Stimulated activated CD4-positive, alpha-beta T cell treated with anti-CD3 and anti-CD28 coated beads, Interleukin-1b, Interleukin-23, amount 100 ng/mL, for 4 hours (primary cell): ENCODE measurements around the gene WDR74.
"Not testable (repeated sequence)": the region's sequence is repeated elsewhere in the genome, so short reads cannot be mapped to it uniquely, and the experiment has no call there.

Experiments used
- DNase-seq, 2 donors: peaks; one replicate each; pipeline ENCODE4 v3.0.0-alpha.2; 2020; ENCODE audit warnings: low read depth in 2 of 2

The WDR74 gene

DNA sequence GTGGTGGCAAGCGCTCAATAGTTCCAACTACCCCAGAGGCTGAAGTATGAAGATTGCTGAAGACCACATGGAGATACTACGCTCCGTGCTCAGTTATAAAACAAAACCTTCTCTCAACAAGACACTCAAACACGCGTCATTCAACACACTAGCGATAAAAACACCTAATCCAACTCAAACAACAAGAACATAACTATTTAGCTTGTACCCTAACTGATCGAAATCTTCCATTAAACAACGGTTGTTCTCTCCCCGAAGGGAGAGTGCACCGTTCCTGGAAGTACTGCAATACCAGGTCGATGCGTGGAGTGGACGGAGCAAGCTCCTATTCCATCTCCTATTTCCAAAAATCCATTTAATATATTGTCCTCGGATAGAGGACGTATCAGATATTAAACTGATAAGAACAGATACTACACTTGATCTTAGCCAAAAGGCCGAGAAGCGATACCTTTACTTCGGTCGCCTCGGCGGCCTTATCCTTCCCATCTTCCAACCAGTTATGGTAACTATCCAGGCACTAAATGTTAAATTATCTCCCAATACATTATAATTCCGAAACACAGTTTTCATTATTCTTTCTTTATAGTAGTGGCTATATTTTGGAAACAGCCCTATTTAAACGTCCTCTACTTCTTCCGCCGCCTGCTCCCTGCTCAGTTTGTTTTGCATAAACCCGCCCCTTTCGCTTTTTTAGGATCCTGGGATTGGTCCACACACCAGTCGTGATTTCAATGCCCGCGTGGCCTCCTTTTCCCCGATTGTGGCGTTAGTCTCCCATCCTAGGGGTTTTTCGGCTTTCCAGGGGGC, 2.2 kb upstream of the WDR74 start:
- peak; percentile 51 to 70 for DNase-seq

DNA sequence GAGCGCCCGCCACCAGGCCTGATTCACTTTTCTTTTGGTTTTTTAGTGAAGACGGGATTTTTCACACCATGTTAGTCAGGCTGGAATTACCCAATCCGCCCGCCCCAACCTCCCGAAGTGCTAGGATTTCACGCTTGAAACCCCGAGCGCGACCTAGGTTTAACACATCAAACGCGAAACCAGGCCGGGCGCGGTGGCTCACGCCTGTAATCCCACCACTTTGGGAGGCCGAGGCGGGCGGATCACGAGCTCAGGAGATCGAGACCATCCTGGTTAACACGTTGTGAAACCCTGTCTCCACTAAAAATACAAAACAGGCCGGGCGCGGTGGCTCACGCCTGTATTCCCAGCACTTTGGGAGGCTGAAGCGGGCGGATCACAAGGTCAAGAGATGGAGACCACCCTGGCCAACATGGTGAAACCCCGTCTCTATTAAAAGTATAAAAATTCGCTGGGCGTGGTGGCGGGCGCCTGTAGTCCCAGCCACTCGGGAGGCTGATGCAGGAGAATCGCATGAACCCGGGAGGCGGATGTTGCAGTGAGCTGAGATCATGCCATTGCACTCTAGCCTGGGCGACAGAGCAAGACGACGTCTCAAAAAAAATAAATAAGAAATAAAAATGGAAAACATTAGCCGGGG, 1.5 kb upstream of the WDR74 start:
- DNase-seq, result peak; percentile 56 to 65

DNA sequence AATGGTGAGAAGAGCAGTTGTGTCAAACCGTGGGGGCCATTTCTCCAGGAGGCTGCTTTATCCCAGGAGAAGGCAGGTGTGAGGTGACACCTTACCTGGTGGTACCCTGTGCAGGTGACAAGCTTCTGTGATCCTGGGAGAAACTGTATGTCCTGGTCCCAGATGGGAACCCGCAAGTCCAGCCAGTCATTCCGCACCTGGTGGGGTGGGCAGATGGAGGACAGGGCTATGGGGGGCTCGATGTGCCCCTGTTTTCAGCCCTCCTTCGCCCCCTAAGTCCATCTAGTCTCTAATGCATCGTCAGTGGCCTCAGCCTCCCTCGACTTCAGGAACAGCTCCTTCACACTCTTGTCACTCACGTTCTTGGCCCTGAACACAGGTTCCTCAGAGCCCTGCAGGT, 4.1 kb downstream of the WDR74 start:
- DNase-seq, result no peak

DNA sequence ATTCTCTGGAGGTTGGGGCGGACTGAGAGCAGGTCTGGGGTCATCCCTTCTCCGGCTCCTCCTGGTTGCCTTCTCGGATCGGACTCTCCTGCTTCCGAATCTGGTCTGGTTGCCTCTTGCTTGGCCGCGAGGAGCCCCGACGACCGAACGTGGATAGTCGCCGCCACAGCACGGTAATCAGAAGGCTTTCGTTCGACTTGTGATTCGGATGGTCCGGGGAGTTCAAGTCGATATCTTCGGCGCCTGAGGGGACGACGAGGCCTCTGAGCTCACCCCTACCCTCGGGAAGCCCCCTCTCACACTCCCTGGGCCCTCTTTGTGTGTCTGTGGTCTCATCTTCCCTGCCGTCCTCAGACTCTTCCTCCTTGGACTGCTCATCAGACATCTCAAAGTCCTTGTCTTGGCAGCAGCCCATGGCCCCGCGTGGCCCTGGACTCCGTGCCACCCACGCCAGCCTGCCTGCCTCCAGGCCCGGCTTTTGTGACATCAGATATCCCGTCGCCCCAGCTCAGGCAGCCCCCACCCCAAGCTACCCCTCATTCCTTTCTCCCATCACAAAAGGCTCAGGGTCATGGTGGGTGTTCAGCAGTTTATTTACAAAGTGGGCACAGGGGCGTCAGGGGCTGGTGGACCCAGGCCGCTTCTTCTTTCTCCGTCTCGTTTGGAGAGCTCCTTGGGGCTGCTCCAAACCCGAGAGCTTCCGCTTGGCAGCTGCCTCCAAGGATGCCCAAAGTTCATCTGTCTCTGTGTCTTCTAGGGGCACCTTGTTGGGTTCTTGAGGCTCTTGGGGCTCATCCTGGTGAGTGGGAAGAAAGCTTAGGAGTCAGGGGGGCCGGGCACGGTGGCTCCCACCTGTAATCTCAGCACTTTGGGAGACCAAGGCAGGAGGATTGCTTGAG, 6.8 kb downstream of the WDR74 start, which contains the start of gene TEX54:
TSS of gene TEX54 (minus strand) at position 506 of the 899 bp plus-strand sequence.
- DNase-seq, result no peak

DNA sequence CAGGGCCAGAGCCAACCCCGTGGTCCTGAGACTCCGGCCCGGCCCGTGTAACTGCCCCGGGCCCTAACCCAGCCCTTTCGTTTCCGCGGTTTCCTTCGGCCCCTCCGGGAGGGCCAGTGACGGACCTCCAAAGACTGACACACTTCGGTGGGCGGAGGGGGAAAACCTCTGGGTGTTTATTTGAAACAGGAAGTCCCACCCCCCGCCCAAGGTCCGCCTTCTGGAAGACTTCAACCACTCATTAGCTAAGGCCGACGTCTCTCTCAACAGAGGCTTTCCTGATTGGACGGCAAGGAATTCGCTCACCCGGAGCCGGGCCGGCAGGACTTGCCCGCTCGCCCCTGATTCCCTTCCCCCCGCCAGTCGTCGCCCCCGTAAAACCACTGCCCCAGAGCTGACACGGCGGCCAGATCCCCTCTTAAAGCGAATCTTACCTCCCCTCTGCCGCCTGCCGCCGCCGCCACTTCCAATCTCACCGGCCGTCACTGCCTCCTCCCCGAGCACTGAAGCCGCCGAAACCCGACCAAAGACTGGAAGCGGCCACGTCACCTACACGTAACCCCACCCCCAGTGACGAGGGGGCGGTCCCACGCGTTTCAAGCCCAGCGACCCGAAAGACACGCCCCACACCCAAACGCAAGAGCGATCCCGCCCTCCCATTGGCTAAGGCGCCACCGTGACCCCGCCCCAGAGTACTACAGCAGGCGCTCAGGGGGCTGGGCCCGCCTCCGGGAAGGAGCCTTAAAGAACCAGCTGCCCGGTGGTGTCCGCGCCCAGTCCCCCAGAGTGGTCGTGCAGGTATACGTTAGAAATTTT, 7.7 kb downstream of the WDR74 start, which contains the start of gene STX5:
TSS of gene STX5 (minus strand) at position 532 of the 816 bp plus-strand sequence. CDS start 808 bp downstream, outside the sequence.
- DNase-seq, result peak; percentile 99 to 100

DNA sequence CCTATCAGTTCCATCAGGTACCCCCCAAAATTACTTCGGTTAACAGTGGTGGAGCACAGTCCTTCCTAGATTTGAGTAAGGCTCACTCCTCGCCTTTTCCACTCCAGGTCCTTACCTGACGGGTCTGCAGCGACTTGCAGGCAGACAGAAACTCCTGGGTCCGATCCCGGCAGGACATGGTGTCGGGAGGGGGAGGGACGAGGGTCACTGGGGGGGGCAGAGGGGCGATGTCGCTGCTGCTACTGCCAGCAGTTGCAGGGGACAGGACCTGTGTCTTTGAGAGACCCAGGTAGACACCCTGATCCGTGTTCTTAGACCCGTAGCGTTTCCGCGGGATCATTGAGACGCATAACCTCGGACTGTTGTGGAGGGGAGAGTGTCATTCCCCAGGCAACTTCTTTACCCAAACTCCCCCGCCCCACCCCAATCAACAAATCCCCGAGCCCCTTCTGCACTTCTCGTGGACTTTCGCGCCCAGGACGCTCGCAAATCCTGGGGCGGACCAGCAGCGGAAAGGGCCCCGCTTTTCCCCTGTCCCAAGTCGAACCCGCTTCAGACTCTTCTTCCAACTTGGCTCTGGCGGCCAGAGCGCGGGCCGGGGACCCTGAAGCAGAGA, 8.4 kb downstream of the WDR74 start:
- DNase-seq, result no peak

DNA sequence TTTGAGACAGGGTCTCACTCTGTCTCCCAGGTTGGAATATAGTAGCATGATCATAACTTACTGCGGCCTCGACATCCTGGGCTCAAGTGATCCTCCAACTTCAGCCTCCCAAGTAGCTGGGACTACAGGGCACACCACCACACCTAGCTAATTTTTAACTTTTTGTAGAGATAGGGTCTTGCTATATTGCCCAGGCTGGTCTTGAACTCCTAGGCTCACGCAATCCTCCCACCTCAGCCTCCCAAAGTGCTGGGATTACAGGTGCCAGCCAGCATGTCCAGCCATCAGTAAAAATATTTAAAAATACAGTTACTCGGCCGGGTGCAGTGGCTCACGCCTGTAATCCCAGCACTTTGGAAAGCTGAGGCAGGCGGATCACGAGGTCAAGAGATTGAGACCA, 11.3 kb downstream of the WDR74 start:
- DNase-seq, result not testable (repeated sequence)

DNA sequence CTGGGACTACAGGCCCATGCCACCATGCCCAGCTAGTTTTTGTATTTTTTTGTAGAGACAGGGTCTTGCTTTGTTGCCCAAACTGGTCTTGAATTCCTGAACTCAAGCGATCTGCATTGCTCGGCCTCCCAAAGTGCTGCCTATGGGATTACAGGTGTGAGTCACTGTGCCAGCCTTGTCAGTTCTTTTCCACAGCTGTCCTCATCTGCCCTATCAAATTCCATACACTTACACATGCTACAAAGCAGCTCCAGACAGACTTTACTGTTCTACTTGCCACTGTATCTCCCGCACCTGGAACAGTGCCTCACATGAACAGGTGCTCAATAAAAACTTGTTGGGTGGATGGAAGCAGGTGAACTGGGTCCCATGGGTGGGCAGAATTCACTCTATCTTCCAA, 15.7 kb downstream of the WDR74 start:
- no peak for DNase-seq

DNA sequence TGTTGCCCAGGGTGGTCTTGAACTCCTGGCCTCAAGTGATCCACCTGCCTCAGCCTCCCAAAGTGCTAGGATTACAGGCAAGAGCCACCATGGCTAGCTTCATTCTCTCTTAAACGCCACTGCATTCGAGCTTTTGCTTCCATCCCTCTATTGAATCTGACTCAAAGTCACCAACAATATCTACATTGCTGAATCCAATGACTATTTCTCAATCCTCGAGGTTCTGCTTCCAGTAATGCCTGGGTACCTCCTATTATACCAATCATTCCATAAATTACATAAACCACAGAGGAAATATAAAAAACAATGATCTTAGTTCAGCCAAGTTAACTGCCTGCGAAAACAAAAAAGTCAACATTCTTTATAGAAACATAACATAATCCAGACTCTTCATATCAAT, 22.3 kb downstream of the WDR74 start:
- no peak for DNase-seq

DNA sequence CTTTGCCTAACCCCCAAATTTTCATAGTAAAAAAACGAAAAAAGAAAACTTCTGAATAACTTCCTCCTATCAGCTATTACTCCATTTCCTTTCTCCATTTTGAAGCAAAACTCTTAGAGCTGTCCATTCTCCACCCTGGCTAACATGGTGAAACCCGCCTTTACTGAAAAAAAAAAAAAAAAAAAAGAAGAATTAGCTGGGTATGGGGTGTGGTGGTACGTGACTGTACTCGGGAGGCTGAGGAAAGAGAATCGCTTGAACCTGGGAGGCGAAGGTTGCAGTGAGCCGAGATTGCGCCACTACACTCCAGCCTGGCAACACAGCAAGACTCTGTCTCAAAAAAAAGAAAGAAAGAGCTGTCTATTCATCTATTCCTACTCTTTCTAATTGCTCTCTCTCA, 22.8 kb downstream of the WDR74 start:
- DNase-seq, result no peak

DNA sequence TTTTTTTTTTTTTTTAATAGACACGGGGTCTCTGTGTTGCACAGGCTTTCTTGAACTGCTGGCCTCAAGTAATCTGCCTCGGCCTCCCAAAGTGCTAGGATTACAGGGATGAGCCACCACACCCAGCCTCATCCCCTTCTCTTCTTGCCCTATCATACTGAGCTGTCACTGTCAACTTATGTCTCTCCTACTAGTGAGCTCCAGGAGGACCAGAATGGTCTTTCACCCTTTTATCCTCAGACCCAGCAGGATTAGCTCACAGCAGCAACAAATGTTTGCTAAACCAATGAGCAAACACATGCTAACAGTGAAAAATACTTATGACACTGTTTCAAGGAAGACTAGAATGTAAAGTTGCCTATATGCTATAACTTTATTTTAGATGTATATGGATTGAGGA, 27.7 kb downstream of the WDR74 start:
- no peak for DNase-seq

DNA sequence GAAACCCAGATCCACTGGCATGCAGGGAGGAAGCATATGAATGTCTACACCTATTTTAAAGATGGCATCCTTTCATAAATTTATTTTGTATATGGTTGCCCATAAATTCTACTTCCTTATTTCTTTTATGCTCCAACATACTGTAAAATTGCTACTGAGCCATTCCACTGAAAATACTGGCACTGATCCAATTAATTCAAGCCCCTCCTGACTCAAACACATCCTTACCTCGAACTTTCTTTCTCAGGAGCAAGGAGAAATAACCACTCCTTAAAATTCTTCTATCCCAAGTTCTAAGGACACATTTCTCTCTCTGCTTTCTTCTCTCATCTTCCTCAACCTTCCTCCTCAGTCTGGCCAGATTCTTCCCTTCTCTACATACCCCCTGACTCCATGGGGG, 28.6 kb downstream of the WDR74 start:
- DNase-seq, result no peak

DNA sequence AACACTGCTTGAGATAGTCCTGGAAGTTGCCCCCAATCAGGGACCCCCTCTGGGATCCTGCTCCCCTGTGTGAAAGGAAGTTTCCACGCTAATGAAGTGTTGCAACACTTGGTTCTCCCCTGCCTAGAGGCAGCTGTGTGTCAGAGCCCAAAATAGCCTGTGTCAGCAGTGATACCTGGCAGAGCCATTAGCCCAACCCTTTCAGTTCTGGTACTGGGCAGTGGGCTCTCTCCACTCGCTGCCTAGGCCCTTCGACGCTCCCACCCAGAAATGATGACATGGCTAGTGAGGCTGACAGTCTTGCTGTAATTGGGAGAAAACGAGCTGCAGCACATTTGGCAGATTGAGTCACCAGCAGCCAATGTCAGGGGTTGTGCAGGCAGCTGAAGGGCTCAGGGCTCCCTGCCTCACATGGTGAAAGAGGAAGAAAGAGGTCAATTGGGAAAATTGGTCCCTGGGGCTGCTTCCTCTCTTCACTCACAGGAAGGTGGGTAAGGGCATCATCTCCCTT, 32.7 kb downstream of the WDR74 start:
- no peak for DNase-seq

DNA sequence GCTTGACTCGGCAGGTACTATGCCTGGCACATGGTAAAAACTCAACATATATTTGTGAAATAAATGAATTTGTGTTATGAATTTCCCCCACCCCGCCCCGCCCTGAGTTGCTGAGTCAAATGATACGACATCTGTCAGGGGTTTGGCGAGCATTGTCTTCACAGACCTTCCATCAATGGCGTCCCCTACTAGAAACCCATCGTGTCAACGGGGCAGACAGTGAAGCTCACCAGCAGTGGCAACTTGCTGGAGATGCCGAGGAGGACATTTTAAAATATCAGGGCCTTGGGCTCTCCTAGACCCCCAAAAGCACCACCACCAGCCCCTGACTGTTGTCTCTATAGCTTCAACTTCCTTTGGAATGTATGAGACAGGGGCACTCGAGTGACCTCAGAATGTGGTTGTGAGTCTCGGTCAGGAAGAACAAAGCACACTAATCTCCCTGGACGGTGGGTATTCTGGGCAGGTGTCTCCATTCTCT, 33.4 kb downstream of the WDR74 start:
- DNase-seq, result peak in 1 of 2 donors; percentile 15

DNA sequence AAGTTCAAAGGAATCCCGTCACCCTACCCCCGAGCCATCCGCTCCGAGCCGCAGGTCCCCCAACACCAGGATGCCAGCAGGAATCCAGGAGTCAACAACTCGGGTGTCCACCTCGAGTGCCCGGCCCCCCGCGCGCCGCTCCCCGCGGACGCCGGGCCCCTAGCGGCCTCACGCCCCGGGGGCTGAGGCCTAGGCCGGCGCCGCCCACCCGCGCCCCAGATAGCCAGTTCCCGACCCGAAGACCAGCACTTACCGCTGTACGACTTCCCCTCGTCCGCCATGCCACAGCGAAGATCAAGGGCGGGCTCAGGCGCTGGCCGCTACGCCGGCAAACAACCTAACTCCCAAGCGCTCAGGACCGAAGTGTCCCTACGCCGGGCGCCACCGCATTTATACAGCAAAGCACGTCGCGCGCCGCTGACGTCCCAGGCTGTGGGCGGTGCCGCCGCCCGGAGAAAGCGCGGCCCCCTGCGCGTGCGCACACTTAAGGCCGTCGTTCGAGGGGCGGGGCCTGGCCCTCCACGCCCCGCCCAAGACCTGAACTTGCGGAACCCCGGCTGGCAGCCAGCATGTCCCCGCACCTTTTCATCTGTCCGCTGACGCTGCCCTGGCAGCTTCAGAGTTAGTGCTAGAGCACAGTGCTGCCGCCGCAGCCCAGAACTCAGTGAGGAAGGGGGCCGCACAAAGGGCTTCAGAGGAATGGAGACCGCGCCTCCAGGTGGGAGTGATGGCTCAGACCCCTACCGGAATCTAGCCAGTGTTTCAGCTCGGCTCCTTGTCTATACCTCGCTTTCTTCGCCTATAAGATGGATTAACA, 34.1 kb downstream of the WDR74 start, which contains the start of gene NXF1:
TSS of gene NXF1 (minus strand) at position 365 of the 817 bp plus-strand sequence. CDS start at position 281, 84 bp downstream.
- peak; percentile 95 for DNase-seq

DNA sequence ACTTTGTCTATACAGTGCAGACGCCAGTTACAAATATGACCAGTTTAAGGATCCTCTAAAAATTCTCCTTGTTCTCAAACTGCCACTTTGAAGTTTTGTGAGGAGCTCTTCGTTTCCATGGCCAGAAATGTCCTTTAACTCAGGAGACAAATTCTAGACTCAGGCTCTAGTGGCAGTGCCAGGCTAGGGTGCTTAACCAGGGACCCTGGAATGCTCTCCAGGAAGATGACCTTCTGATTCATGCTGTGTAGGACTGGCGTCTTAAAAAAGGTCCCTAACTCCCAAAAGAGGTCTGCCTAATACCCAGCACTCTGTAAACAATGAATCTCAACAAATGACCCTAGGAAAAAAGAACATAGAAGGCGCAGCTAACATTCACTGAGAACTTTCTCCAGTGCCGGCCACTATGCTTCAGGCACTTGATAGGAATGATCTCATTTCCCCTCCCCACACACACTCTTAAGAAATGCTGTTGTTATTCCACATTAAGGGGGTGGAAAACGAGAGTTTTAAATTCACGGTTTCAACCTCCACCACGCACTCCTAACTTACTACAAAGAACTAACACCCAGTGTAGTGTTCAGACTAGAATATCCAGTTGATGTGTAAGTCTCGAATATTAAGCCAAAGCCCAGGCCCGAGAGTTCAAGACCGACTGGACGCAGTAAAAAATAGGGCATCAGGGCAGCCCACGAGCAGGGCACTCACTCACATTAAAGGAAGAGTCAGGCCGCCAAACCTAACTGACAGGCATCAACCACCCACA, 34.9 kb downstream of the WDR74 start:
- peak in 1 of 2 donors; percentile 11 for DNase-seq

DNA sequence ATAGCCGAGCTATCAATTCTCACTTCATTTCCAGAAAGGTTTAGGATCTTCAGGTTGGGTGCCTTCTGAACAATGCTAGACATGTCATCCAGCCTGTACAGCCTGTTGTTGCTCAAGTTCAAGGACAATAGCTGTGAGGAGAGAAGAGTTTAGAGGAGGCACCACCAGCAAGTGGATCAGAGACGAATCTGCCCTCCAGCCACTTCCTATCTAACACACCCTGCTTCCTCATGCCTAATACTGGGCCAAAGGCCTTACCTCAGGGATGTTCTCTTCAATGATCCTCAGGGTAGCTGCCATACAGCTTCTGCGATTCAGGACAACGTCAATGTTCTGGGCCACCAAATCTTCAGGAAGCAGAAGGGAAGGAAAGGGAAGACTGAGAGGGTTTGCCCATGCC, 38.3 kb downstream of the WDR74 start:
- no peak for DNase-seq

DNA sequence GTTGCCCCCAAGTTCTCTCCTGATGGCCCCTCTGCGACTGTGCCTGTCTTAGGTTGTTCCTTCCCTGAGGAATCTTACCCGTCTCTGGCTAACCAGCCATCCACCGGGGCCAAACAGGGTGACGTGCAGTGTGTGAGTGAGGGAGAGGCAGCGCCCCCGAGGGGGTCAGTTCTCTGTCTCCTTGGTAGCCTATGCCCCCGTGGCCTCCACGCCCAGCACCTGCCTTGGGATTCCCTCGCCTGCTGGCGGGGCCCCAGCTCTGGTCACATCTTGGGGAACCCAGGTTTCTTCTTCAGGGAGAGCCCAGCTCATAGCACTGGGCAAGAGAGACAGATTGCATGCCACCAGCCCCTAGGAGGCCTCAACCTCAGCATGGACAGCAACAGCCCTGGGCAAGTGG, 39.9 kb downstream of the WDR74 start:
- no peak for DNase-seq

DNA sequence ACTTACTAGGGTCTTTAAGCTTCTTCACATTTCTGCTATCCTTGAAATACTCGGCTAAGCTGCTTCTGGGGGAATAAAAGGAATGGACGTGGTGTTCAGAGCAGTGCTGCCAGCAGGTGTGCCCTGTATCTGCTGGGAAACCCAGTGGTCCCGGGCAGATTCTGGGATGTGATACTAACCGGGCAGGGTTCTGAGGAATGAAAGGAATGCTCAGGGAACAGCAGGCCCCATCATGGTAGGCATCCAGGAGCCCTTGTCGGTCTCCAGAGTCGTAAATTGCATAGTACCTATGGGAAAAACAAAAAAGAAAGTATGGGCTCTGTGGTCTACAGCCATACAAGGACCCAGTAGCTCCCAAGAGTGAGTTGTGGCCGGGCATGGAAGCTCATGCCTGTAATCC, 43.1 kb downstream of the WDR74 start:
- DNase-seq, result no peak
